ENCODE results near the gene IRF9.
"Not testable (repeated sequence)": the region's sequence is repeated elsewhere in the genome, so short reads cannot be mapped to it uniquely, and the experiment has no call there.

IRF9 gene

DNA sequence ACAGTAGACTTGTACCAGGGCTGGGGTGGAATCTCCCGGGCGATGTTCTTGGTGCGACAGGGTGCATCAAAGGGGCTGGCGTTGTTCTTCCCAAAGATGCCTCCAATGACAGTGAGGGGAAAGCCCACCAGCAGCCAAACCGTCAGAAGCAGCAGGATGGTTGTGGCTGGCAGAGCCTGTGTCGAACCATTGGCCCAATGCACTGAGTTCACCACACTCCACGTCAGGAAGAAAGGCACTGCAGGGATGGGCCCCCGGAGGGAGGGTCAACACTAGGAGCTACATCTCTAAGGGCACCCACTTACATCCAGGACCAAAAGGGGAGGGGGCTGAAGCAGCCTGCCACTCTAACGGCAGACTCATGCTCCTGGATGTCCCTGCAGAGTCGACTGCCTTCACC lies 29.4 kb downstream of the IRF9 start:
- no peak overlapping the region for H3K4me3 ChIP-seq (ENCODE audit: low read depth, low read length)

DNA sequence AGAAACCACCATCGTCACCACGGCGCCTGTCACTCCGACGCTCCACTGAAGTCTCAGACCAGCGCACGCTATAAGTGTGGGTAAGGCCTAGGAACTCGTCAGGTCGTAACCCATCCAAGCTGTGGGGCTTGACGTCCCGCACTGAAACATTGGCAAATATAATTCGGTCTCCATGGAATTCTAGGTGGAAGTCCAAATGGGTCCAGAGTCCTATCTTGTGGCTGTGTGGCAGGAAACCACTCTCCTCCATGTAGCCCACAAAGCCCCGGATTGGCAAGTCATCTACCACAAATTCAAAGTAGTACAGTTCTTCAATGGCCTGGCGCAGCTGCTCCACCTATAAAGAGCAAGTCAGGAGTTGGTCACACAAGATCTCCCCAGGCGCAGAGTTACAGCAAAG lies 31.9 kb downstream of the IRF9 start:
- no peak overlapping the region for H3K4me3 ChIP-seq (ENCODE audit: low read depth, low read length)

DNA sequence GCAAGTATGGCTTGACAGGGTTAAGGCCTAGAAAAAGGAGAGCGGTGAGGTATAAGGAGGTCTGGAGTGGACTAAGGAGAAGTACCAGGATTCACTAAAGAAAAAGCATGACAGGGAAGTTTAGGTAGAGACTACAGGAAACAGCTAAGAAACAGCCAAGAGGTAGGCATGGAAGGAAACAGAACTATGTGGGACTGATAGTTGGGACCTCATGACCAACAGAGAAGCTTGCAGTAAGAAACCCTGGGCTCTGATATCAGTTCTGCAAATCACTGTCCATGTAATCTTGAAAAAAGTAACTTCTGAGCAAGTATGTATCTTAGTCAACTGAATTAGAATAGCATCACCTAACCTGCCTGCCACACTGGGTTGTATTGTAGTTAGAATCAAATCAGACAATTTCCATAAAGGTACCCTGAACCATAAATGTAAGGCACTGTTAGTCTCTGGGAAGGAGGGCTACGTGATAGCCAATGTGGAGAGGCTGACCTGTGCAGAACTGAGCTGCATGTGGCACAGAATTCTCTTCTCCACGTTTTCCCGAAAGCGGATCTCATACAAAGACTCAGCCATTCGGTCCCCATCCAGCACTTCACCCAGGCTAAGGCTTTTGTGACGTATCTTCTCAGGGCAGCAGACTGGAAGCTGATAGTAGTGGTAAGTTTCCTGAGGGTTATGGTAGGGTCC lies 33.3 kb downstream of the IRF9 start:
- H3K4me3 ChIP-seq (ENCODE audit: low read depth, low read length) = peak overlapping the region; percentile 82

DNA sequence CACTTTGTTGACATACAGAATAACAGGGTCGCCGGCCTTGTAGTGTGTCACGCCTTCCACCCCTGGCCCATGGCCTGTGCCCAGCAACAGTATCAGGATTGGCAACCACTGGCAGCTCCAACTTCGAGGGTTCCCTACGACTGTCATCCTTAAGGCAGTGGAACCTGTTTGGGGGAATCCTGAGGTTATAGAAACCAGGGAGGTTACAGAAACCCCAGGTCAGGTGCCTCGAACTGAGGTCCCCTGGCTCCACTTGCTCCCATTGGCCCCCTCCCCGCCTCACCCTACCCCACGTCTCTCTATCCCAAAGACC lies 33.8 kb downstream of the IRF9 start:
- H3K4me3 ChIP-seq (ENCODE audit: low read depth, low read length) = peak overlapping the region; percentile 82

DNA sequence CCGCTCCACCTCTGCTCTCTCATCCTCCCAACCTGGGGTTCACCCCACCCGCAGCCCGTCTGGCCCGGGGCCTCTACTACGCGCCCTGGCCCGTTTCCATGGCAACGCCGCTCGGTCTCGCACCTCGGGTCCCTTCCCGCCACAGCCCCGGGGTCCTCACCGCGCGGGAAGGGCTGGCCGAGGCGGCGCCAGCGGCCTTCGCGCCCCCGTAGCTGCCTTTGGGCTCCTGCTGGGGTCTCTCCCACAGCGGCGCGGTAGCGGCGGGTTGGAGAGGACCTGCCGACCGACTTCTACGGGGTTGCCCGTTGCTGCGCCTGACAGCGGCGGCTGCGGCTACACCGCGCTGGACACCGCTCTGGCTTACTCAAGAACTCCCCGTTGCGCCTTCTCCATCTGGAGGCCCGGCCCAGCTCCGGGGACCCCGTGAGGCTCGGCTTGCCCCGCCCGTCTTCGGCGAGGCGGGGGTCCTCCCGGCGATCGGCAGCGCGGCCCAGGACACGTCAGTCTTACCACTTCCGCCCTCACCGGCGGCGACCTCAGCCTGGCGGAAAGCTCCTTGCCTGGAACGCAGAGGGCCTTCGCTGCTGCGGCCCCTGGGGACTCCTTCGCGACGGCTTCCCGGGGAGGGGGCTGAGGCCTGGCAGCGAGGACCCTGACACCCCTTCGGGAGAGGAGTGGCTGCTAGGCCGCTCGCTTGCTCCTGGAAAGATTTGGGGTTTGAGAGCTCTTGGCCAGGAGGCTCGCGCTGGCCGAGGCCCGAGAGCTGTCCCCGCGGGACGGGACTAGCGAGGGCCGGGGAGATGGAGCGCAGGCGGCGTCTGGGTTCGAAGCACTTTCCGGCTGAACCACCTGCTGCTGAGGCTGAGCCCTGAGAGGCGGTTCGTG lies 34.4 kb downstream of the IRF9 start, which contains the start of gene TM9SF1:
TM9SF1 (minus strand) TSS at position 256 of the 885 bp plus-strand sequence. CDS start 422 bp downstream, outside the sequence.
- H3K4me3 ChIP-seq (ENCODE audit: low read depth, low read length) = peak within 1 kb of the TSS; percentile 82

GRCh38 chr14:24196071-24197055 lies 35.3 kb downstream of the IRF9 start:
- peak overlapping the region; percentile 82 for H3K4me3 ChIP-seq (ENCODE audit: low read depth, low read length)

- H3K4me3 ChIP-seq (ENCODE audit: low read depth, low read length) = no peak overlapping the region
These were observed 36.0 kb downstream of the IRF9 start for GRCh38 chr14:24197056-24197450.

GRCh38 chr14:24198814-24199524 lies 37.9 kb downstream of the IRF9 start:
- H3K4me3 ChIP-seq (ENCODE audit: low read depth, low read length) = no peak overlapping the region

DNA sequence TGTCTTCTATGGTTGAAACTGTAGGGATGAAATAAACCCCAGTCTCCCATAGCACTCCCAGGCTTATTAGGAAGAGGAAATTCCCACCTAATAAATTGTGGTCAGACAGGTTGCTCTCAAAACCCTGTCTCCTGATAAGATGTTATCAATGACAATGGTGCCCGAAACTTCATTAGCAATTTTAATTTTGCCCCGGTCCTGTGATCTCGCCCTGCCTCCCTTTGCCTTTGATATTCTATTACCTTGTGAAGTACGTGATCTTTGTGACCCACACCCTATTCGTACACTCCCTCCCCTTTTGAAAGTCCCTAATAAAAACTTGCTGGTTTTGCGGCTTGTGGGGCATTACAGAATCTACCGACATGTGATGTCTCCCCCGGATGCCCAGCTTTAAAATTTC lies 41.5 kb downstream of the IRF9 start:
- not testable (repeated sequence) for H3K4me3 ChIP-seq (ENCODE audit: low read depth, low read length)

- not testable (repeated sequence) for H3K4me3 ChIP-seq (ENCODE audit: low read depth, low read length)
These were observed 42.3 kb downstream of the IRF9 start for GRCh38 chr14:24203249-24203886.

DNA sequence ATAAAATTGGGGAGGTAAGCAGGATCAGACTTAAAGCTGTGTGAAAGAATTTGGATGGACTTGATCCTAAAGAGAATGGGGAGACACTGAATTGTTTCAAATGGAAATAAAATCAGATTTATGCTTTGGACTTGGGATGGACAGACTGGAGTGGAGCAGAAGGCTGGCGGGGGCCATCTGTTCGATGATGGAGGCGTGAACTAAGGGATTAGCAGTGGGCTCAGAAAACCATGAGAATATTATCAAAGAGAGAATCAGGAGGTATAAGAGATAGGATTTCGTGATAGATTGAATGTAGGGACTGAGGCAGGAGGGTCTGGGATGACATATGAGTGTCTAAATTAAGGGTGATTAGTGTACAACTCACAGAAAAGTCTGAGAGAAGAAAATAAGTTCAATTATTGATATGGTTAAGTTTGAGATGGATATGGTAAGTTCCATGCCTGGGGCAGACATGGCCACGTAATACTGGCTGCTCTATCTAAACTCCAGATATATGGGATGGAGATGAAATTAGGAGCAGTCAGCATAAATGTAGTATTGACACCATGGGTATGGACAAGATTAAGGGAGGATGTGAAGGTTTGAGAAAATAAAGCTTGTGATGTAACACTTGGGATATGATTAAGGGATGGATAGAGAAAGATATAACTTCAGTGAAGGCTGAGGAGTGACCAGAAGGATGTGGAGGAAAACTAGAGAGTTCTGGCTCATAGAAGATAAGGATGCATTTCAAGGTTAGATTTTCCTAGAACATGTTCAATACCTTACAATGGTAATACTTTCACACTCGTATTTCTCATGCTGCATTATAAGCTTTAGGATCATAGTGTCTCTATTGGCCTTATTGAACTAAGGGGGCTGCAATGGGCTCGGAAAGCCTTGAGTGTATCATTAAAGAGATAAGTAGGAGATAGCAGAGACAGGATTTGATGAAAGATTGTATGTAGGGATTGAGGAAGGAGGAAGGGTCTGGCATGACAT lies 43.4 kb downstream of the IRF9 start:
- no peak overlapping the region for H3K4me3 ChIP-seq (ENCODE audit: low read depth, low read length)

DNA sequence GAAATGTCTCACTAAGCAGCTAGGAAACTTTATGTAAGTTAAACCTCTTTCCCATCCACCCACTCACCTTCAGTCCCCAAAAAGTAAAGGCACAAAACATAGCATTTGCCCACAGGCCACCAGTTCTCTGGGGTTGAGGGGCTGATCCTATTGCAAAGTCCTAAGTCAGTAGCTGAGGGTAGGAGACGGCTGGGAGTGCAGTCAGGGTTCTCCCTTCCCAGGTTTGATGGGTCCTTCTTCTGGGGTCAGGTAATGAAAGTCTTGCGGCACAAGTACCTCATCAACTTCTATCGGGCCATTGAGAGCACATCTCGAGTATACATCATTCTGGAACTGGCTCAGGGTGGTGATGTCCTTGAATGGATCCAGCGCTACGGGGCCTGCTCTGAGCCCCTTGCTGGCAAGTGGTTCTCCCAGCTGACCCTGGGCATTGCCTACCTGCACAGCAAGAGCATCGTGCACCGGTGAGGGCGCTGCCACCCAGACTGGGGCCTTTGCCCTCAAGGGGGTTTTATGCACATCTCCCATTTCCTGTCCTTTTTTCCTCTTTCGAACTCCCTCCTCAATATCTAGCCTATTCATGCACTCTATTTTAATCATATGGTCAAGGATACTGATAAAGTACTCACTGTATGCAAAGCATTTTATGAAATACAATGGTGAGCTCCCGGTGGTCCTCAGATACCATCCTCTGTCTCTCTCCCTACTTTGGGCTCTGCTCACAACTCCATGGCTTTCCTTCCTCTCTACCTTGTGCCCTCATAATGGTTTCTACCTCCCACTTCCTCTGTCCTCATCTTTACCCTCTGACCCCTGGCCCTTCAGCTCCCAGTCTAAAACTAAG lies 45.4 kb downstream of the IRF9 start:
- no peak overlapping the region for H3K4me3 ChIP-seq (ENCODE audit: low read depth, low read length)

- no peak overlapping the region for H3K4me3 ChIP-seq (ENCODE audit: low read depth, low read length)
These were observed 46.1 kb downstream of the IRF9 start for GRCh38 chr14:24207104-24207551.

DNA sequence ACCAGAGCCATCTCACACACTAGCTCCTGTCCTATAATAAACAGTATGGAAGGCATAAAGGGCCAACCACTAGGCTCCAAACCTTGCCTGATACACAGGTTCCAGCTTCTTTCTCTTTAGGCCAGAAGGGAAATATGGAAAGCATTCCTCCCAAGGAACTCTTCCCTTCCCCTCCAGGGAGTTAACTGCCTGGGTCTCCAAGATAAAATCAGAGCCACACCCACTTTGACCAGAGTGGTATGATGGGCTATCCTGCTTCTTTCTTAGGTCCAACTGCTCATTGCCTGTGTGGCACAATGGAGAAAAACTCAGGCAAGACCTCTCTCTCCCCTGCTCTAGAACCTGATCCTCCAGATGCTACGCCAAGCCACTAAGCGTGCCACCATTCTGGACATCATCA lies 46.6 kb downstream of the IRF9 start:
- H3K4me3 ChIP-seq (ENCODE audit: low read depth, low read length) = no peak overlapping the region

DNA sequence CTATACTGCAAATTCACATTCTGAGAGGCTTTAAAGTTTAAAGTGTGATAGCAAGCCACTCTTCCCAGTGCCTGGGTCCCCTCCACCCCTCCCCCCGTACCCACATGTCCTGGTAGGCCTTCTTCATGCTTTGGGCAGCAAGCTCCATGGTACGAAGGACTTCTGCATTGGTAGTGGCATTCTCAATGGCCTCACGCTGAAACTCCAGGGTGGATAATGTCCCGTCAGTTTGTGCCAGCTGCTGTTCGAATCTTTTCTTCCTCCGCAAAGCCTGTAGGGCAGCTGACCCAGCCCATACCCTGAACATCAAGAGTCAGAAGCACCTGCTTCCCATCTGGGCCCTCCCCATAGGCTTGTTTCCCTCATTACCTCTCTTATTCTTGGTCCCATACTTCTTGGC lies 50.2 kb downstream of the IRF9 start:
- H3K4me3 ChIP-seq (ENCODE audit: low read depth, low read length) = no peak overlapping the region

DNA sequence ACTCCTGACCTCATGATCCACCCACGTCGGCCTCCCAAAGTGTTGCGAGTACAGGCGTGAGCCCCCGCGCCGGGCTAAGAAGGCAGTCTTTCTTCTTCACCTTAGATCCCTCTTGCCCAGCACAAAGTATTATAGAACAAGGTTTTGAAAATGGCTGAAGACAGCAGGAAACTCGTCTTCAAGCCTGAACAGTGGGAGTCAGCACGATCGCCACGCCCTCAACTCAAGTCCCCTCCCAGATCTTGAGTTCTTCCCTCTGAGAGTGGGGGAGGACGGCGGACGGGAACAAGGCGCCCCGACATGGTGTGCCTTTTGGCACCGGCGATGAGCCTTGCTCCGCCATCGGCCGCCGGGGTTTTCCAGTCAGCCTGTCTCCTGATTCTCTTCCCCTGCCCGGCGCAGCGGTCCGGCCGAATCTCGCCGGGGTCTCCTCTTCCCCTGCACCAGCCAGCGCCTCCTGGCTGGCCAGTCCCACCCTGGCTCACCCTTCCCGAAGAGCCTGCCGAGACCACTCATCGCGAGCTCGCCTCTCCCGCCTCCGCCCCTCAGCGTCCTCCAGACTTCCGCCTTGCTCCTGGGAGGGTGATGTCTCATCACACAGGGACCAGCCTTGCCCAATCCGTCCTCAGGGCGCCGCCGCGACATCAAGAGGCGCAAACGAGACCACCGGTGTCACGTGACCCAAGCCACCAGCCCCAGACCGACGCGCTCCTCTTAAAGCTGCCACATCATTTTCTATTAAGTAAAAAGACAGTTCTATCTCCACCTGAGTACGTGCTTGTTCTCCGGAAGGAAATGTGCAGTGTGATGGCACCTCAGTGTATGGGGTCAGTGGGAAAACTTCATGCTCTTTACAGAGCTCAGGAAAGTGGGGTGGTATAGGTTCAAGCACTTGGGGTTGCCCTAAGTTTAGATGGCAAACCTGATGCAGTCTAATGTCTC lies 52.1 kb downstream of the IRF9 start, which contains the start of gene CHMP4A:
CHMP4A (minus strand) TSS at position 565 of the 942 bp plus-strand sequence; CDS start at position 516, 49 bp downstream.
- peak within 1 kb of the TSS; percentile 89 for H3K4me3 ChIP-seq (ENCODE audit: low read depth, low read length)
